Stimulated activated naive CD8-positive, alpha-beta T cell treated with anti-CD3 and anti-CD28 coated beads, Interleukin-15, Interleukin-2, amounts not matched to agents 100 U/mL and 50 U/mL, for 24 hours (primary cell): Measurements from ENCODE around the gene HPSE.

Experiments used
- ATAC-seq: fragments of 150-1000 bp; cut with Tn5 transposase; one replicate; pipeline ENCODE4 v1.10.0; 2021
- DNase-seq: peaks from one replicate; pipeline ENCODE4 v3.0.0; 2021

HPSE gene

DNA sequence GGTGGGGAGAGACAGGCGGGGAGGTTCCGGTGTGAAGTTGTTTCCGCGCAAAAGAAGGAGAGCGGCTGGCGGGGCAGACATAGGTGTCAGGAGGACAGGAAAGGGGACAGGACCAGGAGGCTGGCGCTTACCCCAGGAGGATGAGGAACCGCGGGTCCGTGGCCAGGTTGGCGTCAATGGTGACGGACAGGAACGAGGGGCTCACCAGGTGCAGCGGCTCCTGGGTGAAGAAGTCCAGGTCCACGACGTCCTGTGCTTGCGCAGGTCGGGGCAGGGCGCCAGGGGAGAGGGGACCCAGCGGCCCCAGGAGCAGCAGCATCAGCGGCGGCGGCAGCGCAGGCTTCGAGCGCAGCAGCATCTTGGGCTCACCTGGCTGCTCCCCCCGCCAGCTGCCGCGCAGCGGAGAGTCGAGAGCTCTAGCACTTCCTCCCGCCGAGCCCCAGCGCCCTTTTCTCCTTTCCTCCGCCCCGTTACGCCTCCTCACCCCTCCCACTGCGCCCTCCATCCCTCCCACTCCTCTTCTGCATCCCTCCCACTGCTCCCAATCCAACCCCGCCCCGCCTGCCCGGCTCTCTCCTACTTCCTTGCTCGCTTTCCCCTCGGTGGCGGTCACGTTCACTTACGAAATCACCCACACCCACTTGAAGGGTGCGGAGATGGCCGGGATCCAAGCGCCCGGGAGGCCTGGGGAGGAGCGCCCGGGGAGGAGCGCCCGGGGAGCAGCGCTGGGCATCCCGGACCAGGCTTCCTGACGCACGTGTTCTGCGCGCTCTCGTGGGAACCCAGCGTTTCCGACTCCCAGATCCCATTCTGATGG lies at the start of gene HPSE:
TSS of gene HPSE (minus strand) at position 424 of the 817 bp plus-strand sequence. CDS start at position 358, 66 bp downstream.
- DNase-seq (peak; percentile 63), ATAC-seq (peak; percentile 60)

DNA sequence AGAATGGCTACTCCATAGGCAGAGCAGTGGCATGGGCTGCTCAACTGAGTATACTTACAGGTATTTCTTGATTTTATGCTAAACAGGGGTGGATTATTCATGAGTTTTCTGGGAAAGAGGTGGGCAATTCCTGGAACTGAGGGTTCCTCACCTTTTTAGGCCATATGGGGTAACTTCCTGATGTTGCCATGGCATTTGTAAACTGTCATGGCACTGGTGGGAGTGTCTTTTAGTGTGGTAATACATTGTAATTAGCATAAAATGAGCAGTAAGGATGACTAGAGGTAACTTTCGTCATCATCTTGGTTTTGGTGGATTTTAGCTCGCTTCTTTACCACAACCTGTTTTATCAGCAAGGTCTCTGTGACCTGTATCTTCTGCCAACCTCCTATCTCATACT lies 48.2 kb upstream of the HPSE start:
- ATAC-seq (no peak), DNase-seq (no peak)

DNA sequence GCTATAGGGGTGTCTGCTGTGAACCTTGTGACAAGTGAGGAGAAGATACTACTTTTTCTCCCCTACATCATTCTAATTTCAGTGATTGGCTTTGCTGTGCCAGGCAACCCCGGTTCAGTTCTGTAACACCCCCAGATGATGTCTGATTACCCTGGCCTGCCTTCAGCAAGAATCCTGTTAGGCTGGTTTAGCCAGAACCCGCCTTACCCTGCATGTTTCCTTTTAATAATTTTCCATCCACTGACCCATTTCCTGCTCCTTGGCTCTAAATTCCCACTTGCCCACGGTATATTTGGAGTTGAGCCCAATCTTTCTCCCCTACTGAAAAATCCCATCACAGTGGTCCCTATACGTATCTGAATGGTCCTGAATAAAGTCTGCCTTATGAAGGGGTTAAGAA lies 46.5 kb upstream of the HPSE start:
- ATAC-seq (no peak), DNase-seq (no peak)

DNA sequence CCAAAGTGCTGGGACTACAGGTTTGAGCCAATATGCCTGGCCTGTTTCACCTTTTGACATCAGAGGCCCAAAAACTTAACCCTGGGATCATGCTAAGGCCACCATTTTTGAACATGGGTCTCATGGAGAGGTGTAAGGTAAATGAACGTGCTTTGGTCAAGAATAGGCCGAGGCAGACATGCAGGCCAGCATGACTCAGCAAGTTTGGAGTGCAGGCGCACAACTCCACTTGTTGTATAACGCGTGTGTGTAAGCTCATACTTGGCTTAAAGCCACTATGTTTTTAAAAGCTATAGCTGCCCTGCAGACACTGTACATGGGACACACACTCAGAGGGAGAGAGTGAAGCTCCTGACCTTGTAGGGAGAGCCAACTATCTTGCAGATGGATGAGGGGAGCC lies 43.8 kb upstream of the HPSE start:
- ATAC-seq = no peak
- no peak for DNase-seq

DNA sequence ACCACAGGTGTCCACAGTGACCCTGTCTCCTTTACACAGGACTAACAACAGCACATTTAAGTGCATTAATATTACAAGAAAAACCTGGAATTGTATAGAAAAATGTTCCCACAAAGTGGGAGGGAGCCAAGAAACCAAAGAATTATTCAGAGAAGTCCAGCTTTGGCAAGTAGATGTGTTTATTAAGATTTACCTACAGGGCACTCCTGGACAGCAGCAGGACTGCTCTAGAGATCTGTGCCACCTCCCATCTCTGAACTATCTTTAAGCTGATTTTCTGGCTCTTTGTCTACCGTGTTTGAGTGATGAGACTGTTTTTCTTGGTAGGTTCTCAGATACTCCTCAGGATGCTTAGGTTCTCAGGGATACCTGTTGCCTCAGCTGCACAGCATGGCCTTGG lies 38.3 kb upstream of the HPSE start:
- ATAC-seq (no peak), DNase-seq (no peak)

DNA sequence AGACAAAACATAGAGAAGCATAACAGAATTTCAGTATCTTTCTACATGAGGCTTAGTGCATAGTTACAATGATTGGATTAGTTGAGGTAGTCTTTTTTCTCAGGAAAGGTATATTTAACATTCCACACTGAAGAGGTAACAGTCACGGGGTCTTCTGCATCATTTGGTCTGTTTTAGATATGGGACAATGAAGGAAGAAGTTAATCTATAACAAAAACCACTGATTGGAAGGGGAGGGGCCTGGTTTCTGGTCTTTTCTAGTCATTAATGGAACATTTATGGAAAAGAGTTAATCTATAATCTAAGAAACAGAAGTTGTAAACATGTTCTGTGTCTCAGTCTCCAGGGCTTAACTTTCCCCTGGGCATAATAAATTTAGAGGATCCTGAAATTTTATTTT lies 37.3 kb upstream of the HPSE start:
- ATAC-seq = no peak
- no peak for DNase-seq

DNA sequence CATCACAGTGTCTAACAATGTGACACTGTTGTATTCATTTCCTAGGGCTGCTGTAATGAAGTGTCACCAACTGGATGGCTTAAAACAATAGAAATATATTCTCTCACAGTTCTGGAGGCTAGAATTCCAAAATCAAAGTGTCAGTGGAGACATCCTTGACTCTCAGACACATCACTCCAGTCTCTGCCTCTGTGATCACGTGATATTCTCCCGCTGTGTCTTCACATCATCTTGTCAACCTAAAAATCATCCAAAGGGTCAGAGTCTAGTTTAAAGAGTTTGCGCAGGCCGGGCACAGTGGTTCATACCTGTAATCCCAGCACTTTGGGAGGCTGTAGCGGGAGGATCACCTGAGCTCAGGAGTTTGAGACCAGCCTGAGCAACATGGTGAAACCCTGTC lies 36.6 kb upstream of the HPSE start:
- no peak for DNase-seq
- ATAC-seq = no peak

DNA sequence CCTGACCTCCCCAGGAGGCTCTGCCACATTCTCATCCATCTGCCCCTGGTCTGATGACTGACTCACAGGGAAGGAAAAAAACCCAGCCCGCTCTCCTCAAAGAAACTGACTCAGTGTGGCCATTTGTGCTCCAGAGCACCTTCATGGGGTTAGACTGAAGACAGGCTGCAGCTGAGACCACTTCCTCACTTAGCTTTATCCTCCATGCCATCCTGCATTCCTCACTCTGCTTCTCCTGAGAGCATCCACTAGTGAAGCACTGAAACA lies 35.9 kb upstream of the HPSE start:
- ATAC-seq = no peak
- DNase-seq = no peak

DNA sequence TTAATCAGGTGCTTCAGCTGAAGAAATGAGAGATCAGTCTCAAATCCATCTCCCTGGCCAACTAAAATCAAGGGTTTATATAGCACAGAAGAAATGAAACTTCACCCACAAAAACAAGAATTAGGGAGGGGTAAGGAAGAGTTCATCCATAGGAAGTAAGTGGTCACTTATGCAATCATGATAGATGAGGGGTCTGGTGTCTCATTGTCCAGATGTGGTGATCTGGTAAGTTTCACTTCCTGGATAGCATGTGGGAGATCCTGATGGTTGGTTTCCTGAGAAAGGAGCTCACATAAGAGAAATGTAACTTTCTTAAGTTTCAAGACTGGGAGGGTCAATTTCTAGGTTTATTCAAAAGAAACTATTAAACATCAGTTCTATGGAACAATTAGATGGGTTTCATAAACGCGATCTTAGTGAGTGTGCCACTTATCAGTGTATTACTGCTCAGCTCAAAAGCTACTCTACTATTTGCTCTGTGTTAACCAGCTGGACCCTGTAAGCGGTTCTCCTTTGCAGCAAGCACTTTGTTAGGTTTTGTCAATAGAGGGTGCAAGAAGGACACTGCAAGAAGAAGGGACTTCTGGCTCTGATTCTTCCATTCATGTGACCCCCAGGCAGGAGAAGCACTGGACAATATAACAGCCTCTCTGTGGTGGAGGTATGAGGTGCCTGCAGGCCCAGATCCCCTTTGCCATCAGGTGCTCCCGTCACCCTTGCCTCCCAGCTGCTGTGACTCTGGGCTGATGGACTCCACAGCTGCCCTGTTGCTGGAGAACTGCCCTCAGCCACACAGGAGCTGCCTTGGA lies 35.4 kb upstream of the HPSE start:
- DNase-seq (no peak), ATAC-seq (no peak)

DNA sequence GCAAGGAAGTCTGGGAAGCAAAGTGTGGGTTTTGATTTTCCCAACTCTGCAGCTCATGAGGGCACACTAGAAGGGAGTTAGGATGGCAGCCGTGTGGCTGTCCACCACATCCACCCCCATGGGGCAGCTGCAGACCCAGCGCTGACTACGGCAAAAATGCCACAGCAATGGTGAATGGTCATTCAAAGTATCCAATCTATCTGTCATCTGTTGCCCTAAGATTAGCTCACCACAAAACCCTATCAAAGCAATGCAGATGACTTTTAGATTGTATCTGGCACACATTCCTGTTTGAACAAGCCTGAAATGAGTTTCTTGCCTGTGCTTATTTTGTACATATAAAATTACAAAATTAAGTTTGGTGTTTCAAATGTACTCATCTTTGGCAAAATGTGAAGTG lies 29.7 kb upstream of the HPSE start:
- DNase-seq (no peak), ATAC-seq (no peak)

DNA sequence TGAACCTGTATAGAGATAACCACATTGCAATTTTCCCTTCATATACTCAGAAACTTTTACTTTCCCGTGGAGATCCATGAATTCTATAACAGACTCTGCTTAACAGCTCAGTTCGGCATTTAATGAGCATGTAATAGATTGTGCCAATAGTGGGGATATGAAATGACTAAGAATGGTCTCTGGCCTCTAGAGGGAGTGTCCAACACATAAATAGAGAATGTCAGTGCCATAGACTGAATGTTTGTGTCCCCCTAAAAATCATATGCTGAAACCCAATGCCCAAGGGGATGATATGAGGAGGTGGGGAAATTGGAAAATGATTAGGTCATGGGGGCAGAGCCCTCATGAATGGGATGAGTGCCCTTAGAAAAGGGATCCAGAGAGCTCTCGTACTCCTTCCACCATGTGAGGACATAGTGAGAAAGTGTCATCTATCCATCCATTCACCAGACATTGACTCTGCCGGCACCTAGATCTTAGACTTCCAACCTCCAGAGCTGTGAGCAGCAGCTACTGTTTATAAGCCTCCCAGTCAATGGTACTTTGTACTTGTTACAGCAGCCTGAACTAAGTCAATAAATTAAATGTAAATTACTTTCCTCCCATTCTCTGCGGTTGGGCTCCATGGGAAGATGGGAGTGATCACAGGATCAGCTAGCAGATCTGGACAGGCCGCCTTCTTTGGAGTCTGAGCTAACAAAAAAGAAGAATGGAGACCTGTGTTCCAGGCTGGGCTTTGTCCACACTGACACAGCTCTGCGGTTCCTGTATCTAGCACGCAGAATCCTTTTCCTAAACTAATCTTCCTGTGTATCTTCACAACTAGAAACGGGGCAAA lies 28.1 kb upstream of the HPSE start:
- DNase-seq = no peak
- ATAC-seq = no peak

DNA sequence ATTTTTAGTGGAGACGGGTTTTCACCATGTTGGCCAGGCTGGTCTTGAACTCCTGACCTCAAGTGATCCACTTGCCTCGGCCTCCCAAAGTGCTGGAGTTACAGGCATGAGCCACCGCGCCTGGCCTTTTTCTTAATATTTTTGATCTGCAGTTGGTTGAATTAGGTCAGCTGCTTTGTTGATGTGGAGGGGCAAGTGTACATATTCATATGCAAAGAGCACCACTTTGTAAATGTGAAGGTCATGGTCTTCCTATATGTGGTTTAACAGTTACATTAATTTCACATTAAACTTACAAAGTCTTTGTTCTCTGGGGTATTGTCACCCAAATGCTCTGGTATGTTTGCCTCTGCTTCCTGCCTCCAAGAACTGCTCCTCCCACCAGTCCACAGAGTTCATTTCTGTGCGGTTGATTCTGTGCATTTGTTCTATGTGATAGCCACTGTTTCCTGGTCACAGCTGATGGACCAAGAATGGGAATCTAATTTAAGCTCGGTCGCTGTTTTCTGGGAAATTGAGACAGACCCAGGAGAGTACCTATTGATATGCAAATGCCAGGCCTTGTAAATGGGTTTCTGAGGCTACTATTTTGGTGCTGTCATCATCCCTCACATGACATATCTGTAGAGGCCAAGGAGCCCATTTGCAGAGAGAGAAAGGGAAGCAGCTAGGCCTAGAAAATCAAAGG lies 26.9 kb upstream of the HPSE start:
- DNase-seq (no peak), ATAC-seq (no peak)

DNA sequence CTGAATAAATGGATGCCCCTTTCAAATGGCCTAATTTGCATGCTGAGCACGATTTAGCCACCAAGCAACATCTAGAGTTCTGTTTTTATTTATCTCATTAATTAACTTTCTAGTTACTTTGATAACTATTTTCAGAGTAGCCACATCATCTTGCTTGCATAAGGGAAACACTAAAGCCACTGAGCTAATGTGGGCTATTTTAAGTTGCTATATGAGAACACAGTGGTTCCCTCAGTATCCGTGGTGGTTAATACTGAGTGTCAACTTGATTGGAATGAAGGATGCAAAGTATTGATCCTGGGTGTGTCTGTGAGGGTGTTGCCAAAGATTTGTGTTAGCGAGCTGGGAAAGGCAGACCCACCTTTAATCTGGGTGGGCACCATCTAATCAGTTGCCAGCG lies 25.4 kb upstream of the HPSE start:
- ATAC-seq (no peak), DNase-seq (no peak)

DNA sequence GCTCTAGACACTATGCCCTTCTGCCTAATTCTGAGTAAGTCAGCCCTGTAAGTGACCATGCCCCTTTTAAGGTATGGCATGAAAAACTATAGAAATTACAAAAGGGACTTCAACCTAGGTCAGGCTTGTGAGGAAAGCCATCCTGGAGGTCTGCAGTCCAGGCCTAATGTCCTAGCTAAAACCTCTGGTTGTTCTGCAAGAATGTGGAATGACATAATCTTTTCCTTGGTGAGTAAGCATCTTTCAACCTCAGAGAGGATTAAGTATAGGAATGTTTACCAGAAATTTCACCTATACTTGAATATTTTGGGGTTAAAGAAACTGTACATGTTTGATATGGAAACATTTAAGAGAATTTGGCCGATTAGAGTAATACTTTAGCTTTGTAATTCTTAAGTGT lies 23.8 kb upstream of the HPSE start:
- DNase-seq (no peak), ATAC-seq (no peak)

DNA sequence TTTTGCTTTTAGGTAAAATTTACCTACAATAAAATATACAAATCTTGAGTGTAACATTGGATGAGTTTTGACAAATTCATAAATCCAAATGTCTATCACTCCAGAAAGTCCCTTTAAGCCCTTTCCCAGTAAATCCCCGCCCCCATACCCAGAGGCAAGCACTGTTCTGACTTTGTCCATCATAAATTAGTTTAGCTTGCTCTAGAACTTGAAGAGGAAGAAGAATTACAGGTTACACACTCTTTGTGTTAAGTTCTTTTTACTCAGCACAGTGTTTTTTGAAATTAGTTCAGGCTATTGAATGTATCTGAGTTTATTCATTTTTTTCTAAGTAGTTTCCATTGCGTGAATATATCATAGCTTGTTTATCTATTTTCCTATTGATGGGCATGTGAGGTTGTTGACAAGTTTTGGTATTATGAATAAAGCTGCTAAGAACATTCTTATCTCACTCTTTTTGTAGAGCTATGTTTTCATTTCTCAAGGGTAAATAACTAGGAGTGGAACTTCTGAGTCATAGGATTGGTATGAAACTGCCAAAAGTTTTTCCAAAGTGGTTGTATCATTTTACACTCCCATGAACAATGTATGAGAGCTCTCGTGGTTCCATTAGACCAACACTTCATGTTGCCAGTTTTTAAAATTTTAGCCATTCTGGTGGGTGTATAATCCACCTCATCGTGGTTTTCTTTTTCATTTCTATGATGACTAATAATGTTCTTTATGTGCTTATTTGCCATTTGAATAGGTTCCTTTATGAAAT lies 22.4 kb upstream of the HPSE start:
- ATAC-seq (peak; percentile 95), DNase-seq (no peak)

DNA sequence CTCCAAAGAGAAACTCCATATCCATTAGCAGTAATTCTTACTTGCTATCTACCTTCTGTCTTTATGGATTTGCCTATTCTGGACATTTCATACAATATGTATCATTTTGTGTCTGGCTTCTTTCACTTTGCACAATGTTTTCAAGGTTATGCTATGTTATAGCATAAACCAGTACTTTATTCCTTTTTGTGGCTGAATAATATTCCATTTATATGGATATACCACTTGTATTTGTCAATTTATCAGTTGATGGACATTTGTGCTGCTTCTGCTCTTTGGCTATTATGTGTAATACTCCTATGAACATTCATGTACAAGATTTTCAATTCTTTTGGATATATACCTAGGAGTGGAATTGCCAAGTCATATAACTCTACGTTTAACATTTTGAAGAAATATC lies 18.9 kb upstream of the HPSE start:
- no peak for DNase-seq
- ATAC-seq = no peak

DNA sequence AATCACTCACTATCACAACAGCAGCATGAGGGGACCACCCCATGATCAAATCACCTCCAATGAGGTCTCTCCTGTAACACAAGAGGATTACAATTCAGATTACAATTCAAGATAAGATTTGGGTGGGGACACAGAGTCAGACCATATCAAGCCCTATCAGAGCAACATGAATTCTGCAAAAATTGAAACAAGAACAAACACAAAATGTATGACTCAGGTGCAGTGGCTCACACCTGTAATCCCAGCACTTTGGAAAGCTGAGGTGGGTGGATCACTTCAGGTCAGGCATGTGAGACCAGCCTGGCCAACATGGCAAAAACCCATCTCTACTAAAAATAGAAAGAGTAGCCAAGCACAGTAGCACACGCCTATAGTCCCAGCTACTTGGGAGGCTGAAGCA lies 13.4 kb upstream of the HPSE start:
- no peak for ATAC-seq
- DNase-seq = no peak

DNA sequence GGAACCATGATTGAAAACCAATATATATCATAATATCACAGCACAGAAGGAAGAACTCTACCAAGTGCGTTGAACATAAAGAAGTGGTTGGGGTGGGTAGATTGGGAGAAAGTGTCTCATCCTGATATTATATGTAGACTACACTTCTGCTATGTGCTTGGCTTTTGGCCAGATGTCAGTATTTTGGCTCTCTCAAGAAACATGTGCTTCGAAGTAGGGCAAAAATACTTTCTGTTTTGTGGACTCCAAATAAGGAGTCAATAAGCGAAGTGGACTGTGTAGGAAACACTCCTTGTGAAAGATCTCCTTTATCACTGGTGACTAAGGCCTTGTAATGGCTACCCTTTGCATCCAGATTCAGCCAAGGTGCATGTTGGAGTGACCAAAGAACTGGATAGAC lies 7.8 kb upstream of the HPSE start:
- DNase-seq = no peak
- no peak for ATAC-seq

DNA sequence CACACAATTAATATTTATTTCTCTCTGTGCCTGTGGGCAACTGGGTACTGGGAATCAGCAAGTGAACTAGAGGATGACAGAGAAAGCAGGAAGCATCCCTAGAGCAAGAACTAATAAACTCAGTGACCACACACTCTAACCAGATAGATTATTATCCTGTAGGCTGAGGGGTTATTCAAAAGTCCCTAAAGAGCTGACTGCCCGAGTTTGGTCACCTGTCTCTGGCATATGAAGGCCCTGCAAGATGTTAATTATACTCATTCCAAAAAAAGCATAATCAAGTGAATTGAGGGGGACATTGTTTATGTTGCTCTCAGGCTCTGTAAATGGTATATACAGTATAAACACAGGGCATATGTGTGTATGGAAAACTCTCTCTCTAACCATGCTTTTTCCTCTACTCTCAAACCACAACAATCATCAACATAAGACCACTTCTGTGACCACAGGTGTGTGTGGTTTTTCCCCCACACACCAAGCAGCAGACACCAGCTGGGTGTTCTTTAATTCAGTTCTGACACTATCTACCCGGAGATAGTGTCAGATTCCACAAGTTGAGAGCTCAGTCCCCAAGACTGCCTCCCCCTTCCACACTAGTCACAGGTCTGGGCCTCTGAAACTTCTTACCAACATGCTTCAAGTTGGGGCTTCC lies 6.2 kb upstream of the HPSE start:
- ATAC-seq (peak; percentile 99), DNase-seq (peak; percentile 45)

DNA sequence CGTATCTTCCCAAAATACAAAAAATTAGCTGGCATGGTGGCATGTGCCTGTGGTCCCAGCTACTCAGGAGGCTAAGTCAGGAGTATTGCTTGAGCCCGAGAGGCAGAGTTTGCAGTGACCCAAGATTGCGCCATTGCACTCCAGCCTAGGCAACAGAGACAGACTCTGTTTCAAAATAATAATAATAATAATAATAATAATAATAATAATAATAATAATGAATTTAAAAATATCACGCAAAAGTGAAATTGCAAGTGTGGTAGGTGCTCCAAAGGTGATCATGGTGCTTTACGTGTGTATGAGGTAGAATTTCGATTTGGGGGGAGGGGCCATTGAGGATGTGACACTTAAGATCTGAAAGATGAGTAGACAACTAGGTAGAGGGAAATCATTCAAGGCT lies 4.9 kb upstream of the HPSE start:
- no peak for ATAC-seq
- DNase-seq = no peak

DNA sequence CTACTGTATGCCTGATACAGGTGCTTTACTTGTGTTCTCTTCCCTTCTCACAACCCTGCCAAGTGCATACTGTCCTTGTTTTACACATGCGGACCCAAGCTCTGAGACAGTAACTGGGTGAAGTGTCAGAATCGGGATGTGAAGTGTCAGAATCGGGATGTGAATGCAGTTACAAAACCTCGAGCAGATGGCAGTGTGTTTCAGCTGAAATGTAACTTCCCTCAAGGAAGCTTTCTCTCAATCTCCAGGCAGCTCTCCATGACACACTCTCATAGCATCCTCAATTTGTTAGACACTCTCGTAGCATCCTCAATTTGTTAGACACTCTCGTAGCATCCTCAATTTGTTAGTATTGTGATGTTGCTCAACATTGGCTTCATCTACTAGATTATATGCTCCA lies 1.1 kb upstream of the HPSE start:
- ATAC-seq = no peak
- DNase-seq = no peak
